ENCODE measurements around the gene SLC12A6. TPM values are rescaled to one million over a fixed set of nuclear protein-coding genes. Genes with fewer than 3 reads are reported as not detected.

Gene SLC12A6
- total RNA-seq, 2 experiments from 2014 or later: 11.5 to 14.9 TPM

DNA sequence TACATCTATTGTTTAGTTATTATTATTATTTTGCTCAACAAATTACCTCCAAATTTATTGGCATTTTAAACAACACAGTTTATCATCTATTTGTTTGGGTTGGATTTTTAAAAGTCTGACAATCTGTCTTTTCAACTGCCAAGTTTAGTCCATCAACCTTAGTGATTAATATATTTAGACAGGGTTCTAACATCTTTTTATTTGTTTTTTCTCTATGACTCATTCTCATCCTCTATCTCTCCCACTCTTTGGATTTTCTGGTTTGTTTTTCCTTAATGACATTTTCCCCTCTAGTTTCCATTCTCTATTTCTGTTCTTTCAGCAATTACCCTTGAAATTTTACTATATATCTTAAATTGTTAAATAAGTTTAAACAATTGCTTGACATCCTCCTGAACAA, 70.8 kb downstream of the SLC12A6 start:
- intact Hi-C loops (cut with micrococcal nuclease; ENCODE audit: unreplicated experiment): no loop called here
- POLR2A ChIA-PET: no interaction called here
- Histone ChIP-seq H3K9me2 (ENCODE audit: insufficient read depth, low read length) (no peaks in the 10 kb centered on the region), H3K79me2 (ENCODE audit: insufficient read depth, low read depth, low read length) (no peaks in the 10 kb centered on the region), H3K4me3 (ENCODE audit: low read depth, low read length, poor library complexity, severe bottlenecking) (no peak overlapping the region), H3K36me3 (ENCODE audit: insufficient read depth, low read length) (no peaks in the 10 kb centered on the region), H4K20me1 (ENCODE audit: insufficient read depth, low read length) (no peaks in the 10 kb centered on the region), H3K9me3 (ENCODE audit: low read length) (no peaks in the 10 kb centered on the region), H3K27ac (ENCODE audit: low read depth, low read length, poor library complexity, severe bottlenecking) (no peak overlapping the region), H2AFZ (ENCODE audit: low read length) (no peak overlapping the region), H3K4me1 (ENCODE audit: insufficient read depth, low read length, poor library complexity, severe bottlenecking) (no peaks in the 10 kb centered on the region), H3K4me2 (ENCODE audit: low read length) (no peak overlapping the region)
- TF ChIP-seq EZH2phosphoT487 (IDR thresholded peaks at IDR 0.05; ENCODE audit: borderline replicate concordance, low read depth, low read length) (no peak), CTCF (conservative IDR thresholded peaks at IDR 0.05; ENCODE audit: low read length) (no peak)
- CTCF ChIA-PET (ENCODE audit: unreplicated experiment): no interaction called here
- no peak for DNase-seq (ENCODE audit: low spot score)
- no TSS peak for BruUV-seq (replicated peaks)

GRCh38 chr15:34264076-34264475, 73.5 kb downstream of the SLC12A6 start:
- Histone ChIP-seq H2AFZ (ENCODE audit: low read length) (no peak overlapping the region), H3K4me1 (ENCODE audit: insufficient read depth, low read length, poor library complexity, severe bottlenecking) (no peaks in the 10 kb centered on the region), H3K36me3 (ENCODE audit: insufficient read depth, low read length) (no peaks in the 10 kb centered on the region), H3K4me3 (ENCODE audit: low read depth, low read length, poor library complexity, severe bottlenecking) (no peak overlapping the region), H4K20me1 (ENCODE audit: insufficient read depth, low read length) (no peaks in the 10 kb centered on the region), H3K4me2 (ENCODE audit: low read length) (no peak overlapping the region), H3K9me3 (ENCODE audit: low read length) (no peaks in the 10 kb centered on the region), H3K9me2 (ENCODE audit: insufficient read depth, low read length) (no peaks in the 10 kb centered on the region), H3K79me2 (ENCODE audit: insufficient read depth, low read depth, low read length) (no peaks in the 10 kb centered on the region), H3K27ac (ENCODE audit: low read depth, low read length, poor library complexity, severe bottlenecking) (no peak overlapping the region)
- intact Hi-C loops (cut with micrococcal nuclease; ENCODE audit: unreplicated experiment): no loop called here
- TF ChIP-seq CTCF (conservative IDR thresholded peaks at IDR 0.05; ENCODE audit: low read length): no peak
- TF ChIP-seq EZH2phosphoT487 (IDR thresholded peaks at IDR 0.05; ENCODE audit: borderline replicate concordance, low read depth, low read length): no peak
- no TSS peak for BruUV-seq (replicated peaks)
- no peak for DNase-seq (ENCODE audit: low spot score)
- ChIA-PET POLR2A (interaction anchor here (0.6 to 1.2 kb wide), 3 partner anchors 20 to 163 kb away, joined by 3 to 5 read pairs (median 4); no protein-coding TSS in a partner anchor), CTCF (ENCODE audit: unreplicated experiment) (no interaction called here)

DNA sequence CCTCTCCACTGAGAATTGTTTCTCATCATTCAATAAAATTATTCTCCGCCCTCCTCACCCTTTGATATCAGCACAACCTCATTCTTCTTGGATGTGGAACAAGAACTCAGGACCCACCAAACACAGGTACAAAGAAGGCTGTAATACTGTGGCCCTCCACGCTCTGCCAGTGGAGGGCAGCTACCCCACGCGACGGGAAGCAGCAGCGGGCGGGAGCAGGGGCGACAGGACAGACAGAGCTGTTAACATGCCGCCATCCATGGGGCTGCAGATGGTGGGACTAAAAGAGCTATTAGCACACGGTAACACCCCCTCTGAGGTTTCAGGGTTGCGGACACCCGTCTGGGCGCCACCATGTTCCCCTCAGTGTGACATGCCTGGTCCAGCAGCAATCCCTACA, 75.2 kb downstream of the SLC12A6 start:
- Histone ChIP-seq H3K36me3 (ENCODE audit: insufficient read depth, low read length) (no peaks in the 10 kb centered on the region), H3K79me2 (ENCODE audit: insufficient read depth, low read depth, low read length) (no peaks in the 10 kb centered on the region), H4K20me1 (ENCODE audit: insufficient read depth, low read length) (no peaks in the 10 kb centered on the region), H3K9me2 (ENCODE audit: insufficient read depth, low read length) (no peaks in the 10 kb centered on the region), H2AFZ (ENCODE audit: low read length) (no peak overlapping the region), H3K4me2 (ENCODE audit: low read length) (no peak overlapping the region), H3K9me3 (ENCODE audit: low read length) (no peaks in the 10 kb centered on the region), H3K4me1 (ENCODE audit: insufficient read depth, low read length, poor library complexity, severe bottlenecking) (no peaks in the 10 kb centered on the region), H3K27ac (ENCODE audit: low read depth, low read length, poor library complexity, severe bottlenecking) (no peak overlapping the region), H3K4me3 (ENCODE audit: low read depth, low read length, poor library complexity, severe bottlenecking) (no peak overlapping the region)
- ChIA-PET POLR2A (no interaction called here), CTCF (ENCODE audit: unreplicated experiment) (no interaction called here)
- TF ChIP-seq CTCF (conservative IDR thresholded peaks at IDR 0.05; ENCODE audit: low read length) (no peak), EZH2phosphoT487 (IDR thresholded peaks at IDR 0.05; ENCODE audit: borderline replicate concordance, low read depth, low read length) (no peak)
- DNase-seq (ENCODE audit: low spot score): no peak
- intact Hi-C loops (cut with micrococcal nuclease; ENCODE audit: unreplicated experiment): no loop called here
- no TSS peak for BruUV-seq (replicated peaks)
